Measurements from ENCODE around the gene ATP8B1.
A peak's percentile ranks its signal among the peaks of the same experiment; 100 is the strongest.
"Not testable (repeated sequence)": the region's sequence is repeated elsewhere in the genome, so short reads cannot be mapped to it uniquely, and the experiment has no call there.

ATP8B1 gene

DNA sequence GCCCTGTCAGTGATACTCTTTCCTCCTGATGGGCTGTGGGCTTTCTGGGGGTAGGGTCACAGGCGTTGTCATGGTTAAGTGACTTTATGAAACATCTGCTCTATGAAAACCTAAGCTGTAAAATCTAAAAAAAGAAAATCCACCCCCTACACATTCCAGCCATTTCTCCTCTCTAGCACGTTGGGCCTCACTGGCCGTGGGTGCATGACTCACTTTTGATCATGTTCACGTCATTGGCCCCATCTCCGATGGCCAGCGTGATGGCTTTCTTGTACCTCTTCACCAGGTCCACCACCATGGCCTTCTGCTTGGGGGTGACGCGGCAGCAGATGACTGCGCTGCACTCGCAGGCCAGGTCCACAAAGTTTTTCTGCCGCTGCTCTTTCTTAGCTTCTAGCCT lies 142.2 kb downstream of the ATP8B1 start:
- no peak for DNase-seq (ENCODE audit: low spot score)

DNA sequence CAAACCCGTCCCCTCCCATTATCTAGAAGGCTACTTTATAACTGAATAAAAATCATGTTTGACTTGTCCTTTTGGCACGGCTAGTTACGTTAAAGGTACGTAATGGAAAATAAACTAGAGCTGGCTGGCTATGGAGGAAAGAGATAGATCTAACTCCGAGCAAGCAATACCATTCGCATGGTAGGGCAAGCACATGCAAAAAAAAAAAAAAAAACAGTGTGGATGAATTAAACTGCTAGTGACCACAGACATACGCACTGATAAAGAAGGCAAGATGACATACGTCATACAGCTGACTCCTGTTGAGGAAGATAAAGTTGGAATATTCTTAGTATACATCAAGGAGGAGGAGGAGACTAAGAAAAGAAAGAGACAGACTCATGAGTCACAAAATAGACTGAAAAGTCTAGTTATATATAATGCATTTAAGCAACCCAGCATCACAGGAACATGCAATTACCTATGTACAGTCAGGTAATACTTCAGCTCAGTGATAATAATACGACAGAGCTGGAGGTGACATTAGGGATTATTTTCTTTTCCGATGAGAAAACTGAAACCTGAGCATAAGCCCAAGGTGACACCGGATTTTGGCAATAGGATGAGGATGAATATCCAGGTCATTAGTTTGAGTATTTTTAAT lies 143.5 kb downstream of the ATP8B1 start:
- DNase-seq (ENCODE audit: low spot score), result no peak

DNA sequence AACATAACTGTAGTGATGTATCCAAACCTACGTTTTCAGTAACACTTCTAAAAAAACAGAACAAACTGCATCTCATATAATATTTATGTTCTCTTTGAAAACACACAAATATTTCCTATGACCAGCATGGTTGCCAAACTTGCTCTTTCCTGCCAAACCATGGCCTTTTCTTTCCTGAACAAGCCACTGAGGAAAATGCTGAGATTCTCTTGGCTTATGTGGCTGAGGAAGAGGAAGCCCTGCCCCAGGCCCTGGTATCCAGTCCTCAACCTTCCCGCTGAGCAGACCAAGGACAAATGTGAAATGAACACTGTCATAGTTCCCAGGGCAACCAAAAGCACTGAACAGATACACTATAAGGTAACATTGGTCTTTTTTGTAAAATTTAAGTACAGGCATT lies 145.6 kb downstream of the ATP8B1 start:
- DNase-seq (ENCODE audit: low spot score), result no peak

DNA sequence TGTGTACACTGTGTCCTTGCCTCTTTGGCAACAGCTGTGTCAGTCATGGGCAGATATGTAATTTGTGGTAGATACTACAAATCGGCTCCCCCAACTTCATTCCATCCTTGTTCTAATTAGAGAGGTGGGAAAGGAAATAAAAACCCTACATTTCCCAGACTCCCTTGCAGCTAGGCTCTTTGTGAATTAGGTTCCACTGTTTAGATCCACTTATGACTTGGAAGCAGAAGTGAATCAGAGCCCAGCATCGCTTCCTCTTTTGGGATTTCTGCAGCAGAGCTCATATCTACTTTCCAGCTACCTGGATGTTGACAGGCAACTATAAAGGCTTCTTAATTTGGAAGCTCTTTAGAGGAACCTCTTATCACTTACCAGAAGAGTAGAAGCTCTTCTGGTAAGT lies 147.4 kb downstream of the ATP8B1 start:
- DNase-seq (ENCODE audit: low spot score), result no peak

DNA sequence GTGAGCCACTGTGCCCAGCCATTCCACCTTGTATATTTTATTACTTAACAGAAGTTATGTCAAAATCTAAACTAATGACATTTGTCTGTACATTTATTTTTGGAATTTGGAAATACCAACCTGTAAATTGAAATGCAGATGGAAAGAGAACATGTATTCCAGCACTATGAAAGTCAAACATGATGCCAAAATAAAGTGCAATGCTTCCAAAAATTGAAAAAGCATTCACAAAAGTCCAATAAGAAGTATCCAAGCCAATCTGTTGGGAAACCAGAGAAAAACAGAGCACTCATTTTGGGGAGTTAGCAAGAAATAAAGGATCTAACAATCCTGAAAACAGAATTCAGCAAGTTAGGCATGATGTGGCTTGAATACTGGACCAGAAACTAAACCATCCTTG lies 151.2 kb downstream of the ATP8B1 start:
- DNase-seq (ENCODE audit: low spot score), result no peak

DNA sequence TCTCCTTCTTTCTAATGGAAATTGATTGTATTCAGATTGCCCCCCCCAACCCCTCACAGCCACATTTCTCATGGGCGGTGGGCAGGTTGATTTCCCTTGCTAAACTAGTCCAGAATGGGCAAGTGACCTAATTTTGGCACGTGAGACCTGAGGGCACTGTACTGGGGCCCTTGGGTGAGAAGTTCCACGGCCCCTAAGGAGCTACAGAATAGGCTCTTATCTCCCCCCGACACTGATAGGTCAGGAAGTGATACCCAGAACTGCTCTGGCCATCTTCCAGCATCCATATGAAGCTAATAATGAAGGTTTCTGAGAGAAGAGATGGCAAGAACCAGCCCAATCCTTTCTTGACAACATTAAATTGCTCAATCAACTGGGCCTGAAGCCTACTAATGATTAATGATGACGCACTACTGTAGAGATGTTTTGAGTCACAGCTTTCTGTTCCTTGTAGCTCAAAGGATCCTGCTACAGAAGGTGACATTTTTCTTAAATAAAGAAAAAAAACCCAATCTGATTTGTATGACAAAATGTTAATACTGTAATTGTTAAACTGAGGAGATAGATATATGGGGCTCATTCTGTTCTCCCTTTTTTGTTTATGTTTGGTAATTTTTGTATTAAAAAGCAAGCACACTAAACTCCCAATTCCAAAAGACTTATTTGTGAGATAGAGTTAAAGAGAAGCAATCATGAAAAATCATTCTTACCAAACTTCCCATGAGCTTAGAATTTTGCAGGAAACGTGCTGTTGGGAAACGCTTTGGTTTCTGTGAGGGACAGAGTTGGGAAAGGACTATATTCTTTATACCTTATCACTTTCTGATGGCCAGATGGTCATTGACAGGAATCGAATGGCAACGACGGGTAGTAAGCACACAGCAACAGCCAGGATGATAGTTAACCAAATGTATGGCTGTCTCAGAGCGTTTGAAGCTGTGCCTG lies 153.3 kb downstream of the ATP8B1 start:
- DNase-seq (ENCODE audit: low spot score), result no peak

DNA sequence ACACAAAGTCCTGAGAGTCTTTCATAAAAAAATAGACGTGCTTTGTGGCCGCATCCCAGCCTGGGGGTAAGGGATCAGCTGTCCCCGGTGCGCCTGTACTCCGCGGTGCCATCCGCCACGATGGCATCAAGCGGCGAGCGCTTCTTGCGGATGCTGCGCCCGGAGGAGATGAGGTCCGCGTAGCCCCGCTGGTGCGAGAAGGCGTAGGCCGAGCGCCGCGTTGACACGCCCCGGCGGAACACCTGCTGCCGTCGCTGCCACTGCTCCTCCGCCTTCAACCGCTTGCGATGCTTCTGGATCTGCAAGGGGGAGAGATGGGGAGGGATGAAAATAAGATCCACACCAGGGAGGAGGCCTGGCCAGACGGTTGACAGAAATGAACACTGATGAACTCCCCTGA lies 154.7 kb downstream of the ATP8B1 start:
- DNase-seq (ENCODE audit: low spot score), result no peak

DNA sequence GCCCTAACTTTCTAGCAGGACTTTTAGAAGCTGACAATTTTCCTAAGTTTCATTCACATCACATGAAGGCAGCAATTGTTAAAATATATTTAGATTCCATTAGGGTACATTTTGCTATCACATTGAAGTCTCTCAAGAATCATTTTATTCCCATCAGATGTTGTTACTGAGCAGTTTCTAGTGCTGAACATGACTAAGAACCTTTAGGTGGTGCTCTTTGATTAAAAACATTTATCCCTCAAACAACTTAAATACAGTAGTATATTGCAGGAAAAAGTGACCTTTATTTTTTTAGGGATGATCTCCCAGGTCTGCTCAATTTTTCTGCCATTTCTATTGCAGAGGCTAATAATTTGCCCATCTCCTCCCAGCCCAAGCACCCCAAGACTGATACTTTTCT lies 158.6 kb downstream of the ATP8B1 start:
- no peak for DNase-seq (ENCODE audit: low spot score)

DNA sequence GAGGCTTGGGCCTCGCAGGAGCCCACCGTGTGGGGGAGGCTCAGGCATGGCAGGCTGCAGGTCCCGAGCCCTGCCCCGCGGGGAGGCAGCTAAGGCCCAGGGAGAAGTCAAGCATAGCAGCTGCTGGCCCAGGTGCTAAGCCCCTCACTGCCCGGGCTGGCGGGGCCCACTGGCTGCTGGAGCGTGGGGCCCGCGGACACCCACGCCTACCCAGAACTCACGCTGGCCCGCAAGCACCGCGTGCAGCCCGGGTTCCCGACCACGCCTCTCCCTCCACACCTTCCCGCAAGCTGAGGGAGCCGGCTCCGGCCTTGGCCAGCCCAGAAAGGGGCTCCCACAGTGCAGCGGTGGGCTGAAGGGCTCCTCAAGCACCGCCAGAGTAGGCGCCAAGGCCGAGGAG lies 159.4 kb downstream of the ATP8B1 start:
- DNase-seq (ENCODE audit: low spot score), result not testable (repeated sequence)

DNA sequence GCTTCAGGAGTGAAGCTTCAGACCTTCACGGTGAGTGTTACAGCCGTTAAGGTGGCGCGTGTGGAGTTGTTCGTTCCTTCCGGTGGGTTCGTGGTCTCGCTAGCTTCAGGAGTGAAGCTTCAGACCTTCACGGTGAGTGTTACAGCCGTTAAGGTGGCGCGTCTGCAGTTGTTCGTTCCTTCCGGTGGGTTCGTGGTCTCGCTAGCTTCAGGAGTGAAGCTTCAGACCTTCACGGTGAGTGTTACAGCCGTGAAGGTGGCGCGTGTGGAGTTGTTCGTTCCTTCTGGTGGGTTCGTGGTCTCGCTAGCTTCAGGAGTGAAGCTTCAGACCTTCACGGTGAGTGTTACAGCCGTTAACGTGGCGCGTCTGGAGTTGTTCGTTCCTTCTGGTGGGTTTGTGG lies 160.7 kb downstream of the ATP8B1 start:
- not testable (repeated sequence) for DNase-seq (ENCODE audit: low spot score)

DNA sequence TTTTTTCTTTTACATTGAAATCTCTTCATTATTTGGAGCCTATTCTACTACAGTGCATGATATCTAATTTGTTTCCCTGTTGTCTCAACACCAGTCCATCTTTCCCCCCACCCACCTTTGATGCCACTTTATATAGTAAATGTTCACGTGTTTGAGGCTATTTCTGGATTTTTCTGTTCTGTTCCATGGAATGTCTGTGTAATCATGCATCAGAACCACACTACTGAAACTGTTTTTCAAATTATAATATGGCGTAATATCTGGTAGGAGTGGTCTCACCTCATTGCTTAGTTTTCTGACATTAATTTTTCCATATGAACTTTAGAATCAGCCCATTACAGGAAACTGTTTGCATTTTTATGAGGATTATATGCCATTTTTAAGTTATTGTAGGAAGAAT lies 162.4 kb downstream of the ATP8B1 start:
- no peak for DNase-seq (ENCODE audit: low spot score)

DNA sequence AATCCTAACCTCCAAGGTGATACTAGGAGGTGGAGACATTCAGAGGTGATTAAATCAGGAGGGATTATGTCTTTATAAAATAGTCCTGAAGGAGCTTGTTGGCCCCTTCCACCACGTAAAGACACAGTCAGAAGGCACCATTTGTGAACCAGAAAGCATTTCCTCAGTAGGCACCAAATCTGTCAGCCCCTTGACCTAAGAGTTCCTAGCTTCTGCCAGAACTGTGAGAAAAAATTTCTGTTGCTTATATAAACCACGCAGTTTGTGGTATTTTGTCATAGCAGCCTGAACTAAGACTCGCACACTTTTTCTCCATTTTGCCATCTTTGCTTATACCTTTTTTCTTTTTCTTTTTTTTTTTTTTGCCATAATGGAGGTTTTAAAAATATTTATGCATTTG lies 162.9 kb downstream of the ATP8B1 start:
- DNase-seq (ENCODE audit: low spot score), result no peak

DNA sequence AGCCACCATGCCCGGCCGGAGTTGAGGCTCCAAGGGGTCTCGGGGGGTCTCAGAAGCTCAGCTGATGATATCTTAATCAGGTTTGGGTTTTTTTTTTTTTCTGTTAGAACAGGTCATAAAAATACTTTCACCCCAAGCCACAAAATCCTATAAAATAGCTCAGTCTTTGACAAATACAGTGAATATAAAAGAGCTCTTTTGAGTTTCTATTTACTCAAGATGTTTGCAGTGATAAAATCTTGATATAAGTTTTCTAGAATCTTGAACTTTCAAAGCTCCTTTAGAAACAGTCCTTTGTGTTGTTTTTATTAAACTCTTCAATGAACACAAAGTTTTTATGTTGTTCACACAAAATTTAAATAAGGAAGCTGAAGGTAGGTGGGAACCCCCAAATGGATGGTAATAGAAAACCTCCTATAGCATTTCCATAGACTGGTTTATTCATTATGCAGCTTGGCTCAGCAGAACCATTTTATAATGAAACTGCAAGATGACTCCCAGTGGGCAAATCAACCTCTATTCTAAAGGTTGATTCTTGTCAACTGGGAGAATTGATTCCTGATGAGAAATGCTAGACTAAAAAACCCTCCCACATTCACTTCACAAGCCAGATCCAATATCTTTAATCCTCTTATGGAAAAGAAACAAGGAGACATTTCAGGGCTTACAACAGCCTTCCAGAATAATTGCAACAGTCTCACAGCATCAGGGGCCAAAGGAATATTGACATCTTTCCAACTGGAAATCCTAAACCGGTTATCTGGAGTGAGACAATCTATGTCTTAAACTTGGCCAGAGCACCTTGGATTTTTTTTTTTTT lies 167.9 kb downstream of the ATP8B1 start:
- no peak for DNase-seq (ENCODE audit: low spot score)

DNA sequence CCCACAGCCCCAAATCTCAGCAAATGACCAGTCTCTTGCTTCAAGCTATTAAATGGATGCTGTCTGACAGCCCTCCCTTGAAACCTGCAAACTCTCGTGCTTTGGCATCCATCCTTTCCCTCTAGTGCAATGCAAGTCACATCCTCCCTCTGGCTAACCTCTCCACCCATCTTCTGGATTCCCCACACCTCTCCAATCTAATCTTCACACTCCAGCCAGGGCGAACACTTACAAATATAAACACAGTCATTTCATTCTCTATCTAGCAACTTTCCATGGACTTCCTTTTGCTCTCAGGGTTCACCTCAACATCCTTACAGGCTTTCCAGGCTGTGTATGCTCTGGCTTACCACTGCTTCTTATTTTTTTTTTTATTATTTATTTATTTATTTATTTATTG lies 171.4 kb downstream of the ATP8B1 start:
- DNase-seq (ENCODE audit: low spot score), result no peak

DNA sequence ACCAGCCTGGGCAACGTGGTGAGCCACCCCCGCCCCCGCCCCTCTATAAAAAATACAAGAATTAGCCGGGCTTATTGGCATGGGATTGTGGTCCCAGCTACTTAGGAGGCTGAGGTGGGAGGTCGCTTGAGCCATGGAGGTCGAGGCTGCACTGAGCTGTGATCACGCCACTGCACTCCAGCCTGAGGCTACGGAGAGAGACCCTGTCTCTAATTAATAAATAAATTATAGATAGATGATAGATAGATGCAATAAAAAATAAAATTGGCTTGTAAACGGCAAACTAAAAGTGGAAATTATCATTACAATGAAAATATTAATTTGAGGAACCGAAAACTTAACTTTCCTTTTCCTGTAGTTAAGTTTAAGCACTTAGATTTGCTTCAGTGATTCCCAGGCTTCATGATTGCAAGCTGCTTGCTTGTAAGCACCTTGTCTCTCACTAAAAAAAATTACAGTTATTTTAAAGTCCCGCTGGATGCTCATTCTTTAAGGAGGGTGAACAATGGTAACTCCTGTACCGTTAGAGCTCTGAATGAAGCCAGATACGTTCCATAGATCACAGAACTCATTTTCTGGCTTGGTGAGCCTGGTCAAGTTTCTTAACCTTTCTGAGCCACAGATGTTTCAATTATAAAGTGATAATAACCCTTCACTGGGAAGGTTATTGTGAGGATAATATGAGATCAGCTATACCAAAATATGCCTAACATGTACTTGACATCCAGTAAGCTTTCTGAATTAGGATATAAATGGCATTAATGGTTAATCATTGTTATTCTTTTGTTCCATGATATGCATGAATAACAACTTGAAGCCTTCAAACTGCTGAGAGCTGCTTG lies 172.1 kb downstream of the ATP8B1 start:
- no peak for DNase-seq (ENCODE audit: low spot score)

DNA sequence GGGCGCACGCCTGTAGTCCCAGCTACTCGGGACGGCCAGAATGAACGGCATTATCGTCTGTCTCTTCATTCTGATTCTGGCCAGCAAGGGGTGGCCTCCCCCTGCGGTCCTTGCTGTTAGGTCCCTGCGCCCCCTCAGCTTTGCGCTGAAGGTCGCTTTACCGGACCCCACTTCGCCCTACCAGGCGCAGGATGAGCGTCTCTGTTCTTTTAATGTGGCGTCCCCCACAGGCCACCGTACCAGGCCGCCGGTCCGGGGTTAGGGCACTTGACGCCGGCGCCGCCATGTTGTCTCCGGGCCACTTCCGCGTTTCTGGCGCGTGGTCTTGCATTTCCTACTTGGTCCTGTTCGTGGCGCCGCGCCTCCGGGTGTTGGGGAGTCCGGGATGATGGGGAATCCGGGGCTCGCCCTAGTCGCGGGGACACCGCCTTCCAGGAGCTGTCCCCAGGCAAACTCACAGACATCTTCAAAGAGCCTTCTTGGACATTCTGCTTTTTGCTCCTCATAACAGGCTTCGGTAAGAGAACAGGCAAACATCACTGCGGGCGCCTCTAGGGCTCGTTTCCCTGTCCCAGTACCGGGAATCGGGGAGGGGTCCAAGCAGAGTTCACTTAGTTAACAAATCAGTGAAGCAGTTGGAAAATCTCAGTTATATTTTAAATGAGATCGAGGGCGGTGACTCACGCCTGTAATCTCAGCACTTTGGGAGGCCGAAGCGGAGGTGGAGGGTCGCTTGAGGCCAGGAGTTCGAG lies 172.9 kb downstream of the ATP8B1 start:
- DNase-seq (ENCODE audit: low spot score), result peak; percentile 89

DNA sequence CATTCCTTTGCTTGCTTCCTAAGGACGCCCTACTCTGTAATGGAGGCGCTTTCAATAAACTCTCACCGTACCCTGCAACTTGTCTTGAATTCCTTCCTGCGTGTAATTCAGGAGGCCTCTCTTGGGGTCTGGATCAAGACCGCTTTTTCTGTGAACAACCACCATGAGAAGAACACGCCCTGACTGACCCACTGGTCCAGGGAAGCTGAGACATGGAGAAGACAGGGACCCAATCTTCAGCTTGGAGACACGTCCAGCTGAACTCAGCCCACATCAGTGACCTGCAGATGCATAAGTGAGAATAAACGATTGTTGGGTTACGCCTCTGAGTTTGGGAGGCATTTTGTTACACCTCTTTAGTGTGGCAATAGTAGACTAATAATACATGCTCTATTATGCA lies 173.7 kb downstream of the ATP8B1 start:
- no peak for DNase-seq (ENCODE audit: low spot score)

DNA sequence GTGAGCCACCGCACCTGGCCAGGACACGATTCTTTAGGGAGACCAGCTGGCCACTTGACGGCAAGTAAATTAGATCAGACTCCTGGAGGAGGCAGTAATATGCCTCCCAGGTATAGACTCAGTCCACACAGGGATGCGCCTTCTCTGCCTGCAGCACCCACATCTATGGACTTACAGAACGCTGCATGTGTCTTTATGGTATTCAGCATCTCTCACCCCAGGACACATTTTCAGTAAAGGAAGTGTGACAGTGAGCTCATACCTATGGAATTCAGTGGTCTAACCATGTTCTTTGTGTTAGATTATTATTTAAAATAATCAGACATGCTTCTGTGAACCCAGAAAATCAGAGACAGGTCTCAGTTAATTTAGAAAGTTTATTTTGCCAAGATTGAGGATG lies 175.6 kb downstream of the ATP8B1 start:
- DNase-seq (ENCODE audit: low spot score), result no peak

DNA sequence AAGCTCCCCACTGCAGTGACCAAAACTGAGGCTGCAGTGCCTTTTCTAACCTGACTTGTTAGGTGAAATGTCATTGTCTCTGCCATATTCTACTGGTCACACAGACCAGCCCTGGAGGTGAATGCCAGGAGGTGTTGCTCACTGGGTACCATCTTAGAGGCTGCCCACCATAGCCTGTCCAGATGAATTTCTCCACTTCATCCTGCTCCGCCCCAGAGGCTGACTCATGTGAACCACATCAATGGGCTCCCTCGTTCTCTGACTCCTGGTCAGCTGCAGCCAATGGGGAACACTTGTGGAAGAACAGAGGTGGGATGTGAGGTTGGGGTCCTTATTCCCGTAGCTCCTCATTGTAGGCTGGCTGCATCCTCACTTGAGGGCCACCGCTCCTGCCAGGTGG lies 178.1 kb downstream of the ATP8B1 start:
- no peak for DNase-seq (ENCODE audit: low spot score)

DNA sequence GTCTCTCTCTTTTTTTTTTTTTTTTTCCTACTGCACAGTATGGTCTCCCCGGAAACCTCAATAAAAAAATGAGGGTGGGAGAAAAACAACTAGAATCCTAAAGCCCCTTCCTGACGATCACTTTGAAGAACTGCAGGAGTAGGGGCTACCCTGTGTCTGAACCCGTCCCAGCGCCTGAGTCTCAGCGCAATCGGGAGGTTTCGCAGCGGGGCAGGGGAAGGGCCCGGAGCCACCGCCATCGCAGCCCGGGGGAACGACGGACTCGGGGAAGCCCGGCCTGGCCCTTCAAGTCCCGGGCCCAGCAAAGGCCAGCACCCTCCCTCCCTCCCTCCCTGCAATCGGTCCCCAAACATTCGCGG lies 181.9 kb downstream of the ATP8B1 start:
- DNase-seq (ENCODE audit: low spot score), result no peak

DNA sequence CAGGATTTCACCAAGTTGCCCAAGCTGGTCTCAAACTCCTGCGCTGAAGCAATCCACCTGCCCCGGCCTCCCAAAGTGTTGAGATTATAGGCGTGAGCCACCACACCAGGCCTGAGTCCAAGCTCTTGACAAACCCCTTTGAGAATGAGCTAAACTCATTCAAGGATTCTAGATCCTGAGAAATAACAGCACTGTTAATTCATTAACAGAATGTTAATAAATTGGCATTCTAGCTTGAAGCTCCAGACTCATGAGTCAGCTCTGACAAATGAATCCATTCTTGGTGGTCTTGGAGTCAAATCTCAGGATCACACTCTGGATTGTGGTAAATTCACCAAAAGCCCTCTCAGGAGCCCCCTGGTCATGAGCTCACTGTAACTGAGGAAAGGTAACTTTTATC lies 183.2 kb downstream of the ATP8B1 start:
- DNase-seq (ENCODE audit: low spot score), result no peak

All from HuH-7 (cell line).